ENCODE data around the gene GTF2A2.

GRCh38 chr15:59594991-59595390, 62.3 kb downstream of the GTF2A2 start:
- TF ChIP-seq POLR2A (IDR thresholded peaks at IDR 0.05) (no peak), EP300 (IDR thresholded peaks at IDR 0.05) (no peak)
- TF ChIP-seq, protein P1, sequence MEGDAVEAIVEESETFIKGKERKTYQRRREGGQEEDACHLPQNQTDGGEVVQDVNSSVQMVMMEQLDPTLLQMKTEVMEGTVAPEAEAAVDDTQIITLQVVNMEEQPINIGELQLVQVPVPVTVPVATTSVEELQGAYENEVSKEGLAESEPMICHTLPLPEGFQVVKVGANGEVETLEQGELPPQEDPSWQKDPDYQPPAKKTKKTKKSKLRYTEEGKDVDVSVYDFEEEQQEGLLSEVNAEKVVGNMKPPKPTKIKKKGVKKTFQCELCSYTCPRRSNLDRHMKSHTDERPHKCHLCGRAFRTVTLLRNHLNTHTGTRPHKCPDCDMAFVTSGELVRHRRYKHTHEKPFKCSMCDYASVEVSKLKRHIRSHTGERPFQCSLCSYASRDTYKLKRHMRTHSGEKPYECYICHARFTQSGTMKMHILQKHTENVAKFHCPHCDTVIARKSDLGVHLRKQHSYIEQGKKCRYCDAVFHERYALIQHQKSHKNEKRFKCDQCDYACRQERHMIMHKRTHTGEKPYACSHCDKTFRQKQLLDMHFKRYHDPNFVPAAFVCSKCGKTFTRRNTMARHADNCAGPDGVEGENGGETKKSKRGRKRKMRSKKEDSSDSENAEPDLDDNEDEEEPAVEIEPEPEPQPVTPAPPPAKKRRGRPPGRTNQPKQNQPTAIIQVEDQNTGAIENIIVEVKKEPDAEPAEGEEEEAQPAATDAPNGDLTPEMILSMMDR (IDR thresholded peaks at IDR 0.05), result no peak

Data from tibial nerve (tissue), 4 donors.